Measurements from ENCODE around the gene NTN4.

- TF ChIP-seq POLR2AphosphoS5 (IDR thresholded peaks at IDR 0.05) = no peak
- no peak for TF ChIP-seq CTCF (IDR thresholded peaks at IDR 0.05)
Observed at GRCh38 chr12:95651681-95652080, 138.9 kb downstream of the NTN4 start.
